Measurements from ENCODE around the gene SMIM14. TPM values are rescaled to one million over a fixed set of nuclear protein-coding genes. Genes with fewer than 3 reads are reported as not detected.
"Not testable (repeated sequence)": the region's sequence is repeated elsewhere in the genome, so short reads cannot be mapped to it uniquely, and the experiment has no call there.

The SMIM14 gene
- total RNA-seq, 1 donor from 2014 or later = 12.1 TPM

DNA sequence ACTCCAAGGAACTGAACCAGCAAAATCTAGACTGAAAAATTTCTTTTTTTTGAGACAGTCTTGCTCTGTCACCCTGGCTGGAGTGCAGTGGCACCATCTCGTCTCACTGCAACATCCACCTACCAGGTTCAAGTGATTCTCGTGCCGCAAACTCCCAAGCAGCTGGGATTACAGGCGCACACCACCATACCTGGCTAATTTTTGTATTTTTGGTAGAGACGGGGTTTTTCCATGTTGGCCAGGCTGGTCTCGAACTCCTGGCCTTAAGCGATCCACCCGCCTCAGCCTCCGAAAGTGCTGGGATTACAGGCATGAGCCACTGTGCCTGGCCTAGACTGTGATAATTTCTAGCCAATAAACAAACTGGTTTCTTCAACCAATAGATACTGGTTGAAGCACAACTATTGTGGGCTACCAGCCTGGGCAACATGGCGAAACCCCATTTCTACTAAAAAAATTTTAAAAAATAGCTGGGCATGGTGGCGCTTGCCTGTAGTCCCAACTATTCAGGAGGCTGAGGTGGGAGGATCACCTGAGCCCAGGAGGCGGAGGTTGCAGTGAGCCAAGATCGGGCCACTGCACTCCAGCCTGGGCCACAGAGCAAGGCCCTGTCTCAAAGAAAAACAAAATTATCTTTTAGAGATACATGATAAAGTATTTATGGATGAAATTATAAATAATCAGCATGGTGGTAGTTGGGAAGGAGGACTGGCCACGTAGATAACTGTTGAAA, 122.8 kb downstream of the SMIM14 start:
- intact Hi-C loops (cut with DNase I); DNase-seq (ENCODE audit: low spot score): not testable (repeated sequence)

DNA sequence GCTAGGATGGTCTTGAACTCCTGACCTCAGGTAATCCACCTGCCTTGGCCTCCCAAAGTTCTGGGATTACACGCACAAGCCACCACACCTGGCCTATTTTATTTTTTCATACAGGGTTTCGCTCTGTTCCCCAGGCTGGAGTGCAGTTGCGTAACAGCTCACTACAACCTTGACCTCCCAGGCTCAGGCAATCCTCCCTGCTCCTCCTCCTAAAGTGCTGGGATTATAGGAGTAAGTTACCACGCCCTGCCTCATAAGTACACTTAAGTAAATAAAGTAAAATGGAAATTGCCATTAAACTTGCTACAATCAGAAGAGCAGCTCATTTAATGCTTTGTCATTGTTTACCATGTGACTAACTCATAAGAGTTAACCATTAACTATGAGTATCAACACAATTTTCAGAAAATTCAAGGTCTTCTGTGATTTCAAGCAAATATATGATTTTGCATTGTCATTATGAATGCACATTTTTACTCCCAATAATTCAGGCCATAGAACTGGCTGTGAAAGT, 123.7 kb downstream of the SMIM14 start:
- intact Hi-C loops (cut with DNase I) = no loop called here
- no peak for DNase-seq (ENCODE audit: low spot score)

DNA sequence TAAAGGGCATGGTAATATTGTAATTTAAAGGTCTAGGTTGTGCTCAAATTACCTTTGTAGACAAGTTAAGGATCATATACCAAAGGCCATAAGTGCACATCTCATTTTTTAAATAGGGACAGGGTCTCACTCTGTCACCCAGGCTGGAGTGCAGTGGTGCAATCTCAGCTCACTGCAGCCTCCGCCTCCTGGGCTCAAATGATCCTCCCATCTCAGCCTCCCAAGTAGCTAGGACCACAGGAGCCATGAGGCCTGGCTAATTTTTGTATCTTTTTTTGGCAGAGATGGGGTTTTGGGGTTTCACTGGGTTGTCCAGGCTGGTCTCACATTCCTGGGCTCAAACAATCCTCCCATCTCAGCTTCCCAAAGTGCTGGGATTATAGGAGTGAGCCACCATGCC, 124.4 kb downstream of the SMIM14 start:
- intact Hi-C loops (cut with DNase I); DNase-seq (ENCODE audit: low spot score): not testable (repeated sequence)

DNA sequence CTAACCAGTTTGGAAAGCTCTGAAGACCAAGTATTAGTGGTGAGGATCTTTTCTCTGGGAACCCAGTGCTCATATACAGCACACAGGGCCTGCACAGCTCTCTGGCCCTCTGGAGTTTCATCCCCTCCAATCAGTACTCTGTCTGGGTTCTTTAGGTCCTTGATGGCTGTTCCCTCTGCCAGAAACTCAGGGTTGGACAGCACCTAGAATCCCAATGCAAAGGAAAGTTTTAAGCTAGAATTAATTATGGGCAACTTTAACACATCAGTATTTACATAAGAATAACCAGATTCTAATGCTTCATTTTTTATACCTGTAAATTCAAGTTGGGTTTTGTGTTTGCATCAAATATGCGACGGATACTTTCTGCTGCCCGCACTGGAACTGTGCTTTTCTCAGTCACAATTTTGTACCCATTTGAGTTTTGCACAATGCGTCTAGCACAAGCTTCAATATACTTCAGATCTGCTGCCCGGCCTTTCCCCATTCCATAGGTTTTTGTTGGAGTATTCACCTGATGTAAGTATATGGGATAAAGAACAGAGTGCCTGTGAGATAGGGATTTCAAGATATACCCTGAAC, 128.2 kb downstream of the SMIM14 start:
- intact Hi-C loops (cut with DNase I) = no loop called here
- DNase-seq (ENCODE audit: low spot score) = no peak

DNA sequence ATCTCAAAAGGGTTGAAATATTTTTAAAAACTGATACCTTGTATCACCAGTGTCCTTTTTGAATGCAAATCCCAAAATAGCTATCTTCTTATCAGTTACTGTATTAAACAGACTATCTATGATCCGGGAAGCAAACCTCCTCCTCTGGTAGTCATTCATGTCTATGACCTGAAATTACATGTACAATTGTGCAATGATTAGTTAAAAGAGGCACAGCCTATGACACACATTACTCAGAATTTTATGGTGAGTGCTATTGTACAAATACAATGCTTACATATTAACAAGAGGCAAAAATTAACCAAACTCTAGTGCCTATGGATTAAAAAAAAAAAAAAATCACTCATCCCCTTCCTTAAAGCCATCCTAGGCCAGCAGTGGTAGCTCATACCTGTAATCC, 133.1 kb downstream of the SMIM14 start:
- DNase-seq (ENCODE audit: low spot score) = no peak
- intact Hi-C loops (cut with DNase I) = no loop called here

DNA sequence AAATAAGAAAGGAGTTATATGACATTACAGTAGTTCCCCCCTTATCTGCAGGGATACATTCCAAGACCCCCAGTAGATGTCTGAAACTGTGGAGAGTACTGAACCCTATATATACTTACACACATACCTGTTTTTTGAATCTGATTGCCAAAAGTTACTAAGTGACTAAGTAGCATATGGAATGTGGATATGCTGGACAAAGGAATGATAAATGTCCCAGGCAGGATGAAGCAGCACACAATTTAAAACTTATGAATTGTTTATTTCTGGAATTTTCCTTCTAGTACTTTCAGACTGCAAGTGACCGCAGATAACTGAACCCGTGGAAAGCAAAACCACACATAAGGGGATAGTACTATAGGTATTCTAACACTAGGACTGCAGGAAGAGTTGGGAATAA, 134.1 kb downstream of the SMIM14 start:
- no peak for DNase-seq (ENCODE audit: low spot score)
- intact Hi-C loops (cut with DNase I) = no loop called here

DNA sequence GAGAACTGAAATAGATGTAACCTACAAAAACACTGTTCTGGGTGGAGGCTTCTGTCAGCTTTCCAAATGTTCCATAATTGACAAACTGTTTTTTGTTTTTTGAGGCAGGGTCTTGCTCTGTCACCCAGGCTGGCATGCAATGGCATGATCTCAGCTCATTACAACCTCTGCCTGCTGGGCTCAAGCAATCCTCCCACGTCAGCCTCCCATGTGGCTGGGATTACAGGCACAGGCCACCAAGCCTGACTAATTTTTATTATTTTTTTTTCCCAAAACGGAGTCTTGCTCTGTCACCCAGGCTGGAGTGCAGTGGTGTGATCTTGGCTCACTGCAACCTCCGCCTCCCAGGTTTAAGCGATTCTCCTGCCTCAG, 136.0 kb downstream of the SMIM14 start:
- DNase-seq (ENCODE audit: low spot score); intact Hi-C loops (cut with DNase I): not testable (repeated sequence)

DNA sequence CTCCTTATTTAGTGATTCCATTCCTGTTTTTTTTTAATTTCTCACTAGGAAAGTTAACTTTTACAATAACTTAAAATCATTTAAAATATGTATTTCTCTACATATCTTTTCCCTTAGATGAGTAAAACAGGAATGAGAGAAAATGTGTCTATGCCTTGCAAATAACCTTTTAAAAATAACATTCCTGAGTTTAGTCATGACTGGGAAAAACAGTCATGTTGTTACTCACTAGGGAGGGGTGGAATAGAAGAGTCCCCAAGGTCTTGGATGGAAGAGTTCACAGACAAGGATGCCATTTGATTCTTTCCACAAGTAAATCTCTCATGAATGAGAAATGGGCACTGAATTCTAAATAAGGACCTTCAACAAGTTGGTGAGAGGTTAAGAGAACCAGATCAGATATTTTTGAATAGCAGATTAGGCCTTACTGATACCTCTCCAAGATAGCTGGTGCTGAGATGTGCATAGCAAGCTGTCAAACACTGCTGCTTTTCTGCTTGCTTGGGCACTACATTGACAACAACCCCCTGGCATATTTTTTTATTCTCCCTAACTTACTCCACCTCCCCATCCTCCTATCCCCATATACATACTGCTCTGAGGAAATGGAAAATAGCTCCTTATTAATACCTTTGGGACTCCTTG, 136.5 kb downstream of the SMIM14 start:
- intact Hi-C loops (cut with DNase I) = no loop called here
- DNase-seq (ENCODE audit: low spot score) = no peak

DNA sequence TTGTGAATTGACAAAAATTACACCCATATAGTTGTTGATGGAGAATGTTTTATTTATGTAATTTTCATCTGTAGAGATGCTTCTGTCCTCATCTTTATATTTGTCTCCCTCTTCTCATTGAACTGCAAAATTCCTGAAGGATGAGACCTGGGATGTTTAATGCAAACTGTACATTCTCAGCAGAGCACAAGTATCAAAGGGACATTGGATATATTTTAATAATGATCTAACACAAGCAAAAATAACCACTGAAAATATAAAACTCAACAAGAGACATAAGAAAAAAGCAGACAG, 140.0 kb downstream of the SMIM14 start:
- intact Hi-C loops (cut with DNase I) = no loop called here
- no peak for DNase-seq (ENCODE audit: low spot score)

DNA sequence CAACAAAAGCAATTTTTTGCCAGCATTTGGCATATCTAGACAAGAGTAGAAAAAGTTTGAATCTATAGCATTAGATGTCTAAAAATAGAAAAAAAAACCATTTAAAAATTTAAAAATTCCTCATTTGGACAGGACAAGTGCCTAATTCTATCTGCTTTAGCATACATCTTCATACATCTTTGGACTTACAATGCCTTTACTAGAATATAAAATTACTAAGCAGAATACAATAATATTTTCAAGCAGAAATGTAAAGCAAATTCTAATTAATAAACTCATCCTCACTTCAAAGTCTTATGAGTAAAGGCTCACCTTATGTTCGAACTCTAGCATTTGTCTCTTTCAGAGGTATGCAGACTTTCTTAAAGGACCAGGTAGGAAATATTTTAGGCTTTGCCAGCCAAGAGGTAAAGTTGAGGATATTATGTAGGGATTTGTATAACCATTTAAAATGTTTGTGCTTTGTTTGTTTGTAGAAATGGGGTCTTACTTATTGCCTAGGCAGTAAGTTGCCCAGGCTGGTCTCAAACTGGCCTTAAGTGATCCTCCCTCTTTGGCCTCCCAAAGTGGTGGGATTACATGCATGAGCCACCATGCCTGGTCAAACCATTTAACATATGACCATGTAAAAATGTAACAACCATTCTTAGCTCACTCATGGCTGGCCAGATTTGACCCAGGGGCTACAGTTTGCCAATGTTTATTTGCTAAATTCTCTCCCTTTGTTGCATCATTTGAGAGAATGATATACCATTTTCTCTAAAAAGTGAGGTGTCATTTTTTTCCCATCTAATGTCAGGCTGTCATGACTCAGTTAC, 140.5 kb downstream of the SMIM14 start:
- intact Hi-C loops (cut with DNase I) = no loop called here
- DNase-seq (ENCODE audit: low spot score) = no peak

Other genes starting within 250 kb of the SMIM14 start
- gene KLB, start 231.9 kb downstream of the SMIM14 start, total RNA-seq = 0.05 TPM
- gene RPL9, start 179.9 kb downstream of the SMIM14 start, total RNA-seq = 532 TPM
- gene LIAS, start 179.8 kb downstream of the SMIM14 start, total RNA-seq = 15.2 TPM
- 18.1 TPM for gene UGDH, start 111.4 kb downstream of the SMIM14 start, total RNA-seq
- gene UBE2K, start 59.3 kb upstream of the SMIM14 start, total RNA-seq = 57.0 TPM

Measured in cardiac septum (tissue), 1 donor.